Adrenal gland (tissue), 12 donors: Measurements from ENCODE around the gene SPAG6. TPM values are rescaled to one million over a fixed set of nuclear protein-coding genes. Genes with fewer than 3 reads are reported as not detected.

ENCODE experiments used
- DNase-seq, 7 donors: peaks; one replicate each; pipeline ENCODE4 v3.0.0-alpha.2; 2019 to 2020
- H3K27ac ChIP-seq, 5 donors: fragments of 200-600 bp; sonication (generic) in 4 of 5; 1 replicate in 3 of 5; 2 replicates in 2 of 5; pipeline versions ENCODE4 v1.5.1 to v1.8.0; 2016 to 2020; ENCODE audit warnings: mild to moderate bottlenecking in 1 of 5
- H3K27me3 ChIP-seq: fragments of 200-600 bp; 2 replicates; pipeline ENCODE4 v1.8.0; 2021
- H3K36me3 ChIP-seq, 2 donors: fragments of 200-600 bp; replicated peaks in 1 of 2; 1 replicate in 1 of 2; 2 replicates in 1 of 2; pipeline versions ENCODE4 v1.5.1 to v1.8.0; 2018 to 2022
- H3K4me1 ChIP-seq, 2 donors: fragments of 200-600 bp; replicated peaks in 1 of 2; 1 replicate in 1 of 2; 2 replicates in 1 of 2; pipeline versions ENCODE4 v1.5.1 to v1.8.0; 2018 to 2021
- H3K4me3 ChIP-seq, 4 donors: fragments of 200-600 bp; sonication (generic) in 3 of 4; one replicate each; pipeline ENCODE4 v1.5.1; 2016 to 2018
- H3K9me3 ChIP-seq, 3 donors: fragments of 200-600 bp; sonication (generic) in 1 of 3; replicated peaks in 1 of 3; 1 replicate in 2 of 3; 2 replicates in 1 of 3; pipeline versions ENCODE4 v1.5.1 to v1.8.0; 2016 to 2021
- POLR2A ChIP-seq, 2 donors: fragments of 450-650 bp; IDR thresholded peaks; one replicate each; pipeline ENCODE4 v1.6.1; 2017; ENCODE audit warnings: antibody characterized with exemption in 2 of 2, mild to moderate bottlenecking in 2 of 2, moderate library complexity in 1 of 2
- WGBS, 4 donors: extraction: QIAGEN DNeasy Blood & Tissue Kit in 2 of 4; methylation state at CpG; one replicate each; pipeline versions ENCODE4 v1.1.5 to v1.1.7; 2013 to 2017; 5-methylcytosine and 5-hydroxymethylcytosine counted together
- intact Hi-C, 2 donors: fragments of 100-400 bp; cut with DNase I; formaldehyde crosslinking; loops; one replicate each; pipeline versions ENCODE4 v1.14.1 to v1.15.0; 2022 to 2023
- polyA plus RNA-seq, 3 donors: library from polyadenylated mRNA; stranded (reverse); fragments of 200-250 nt in 2 of 3; fragments of 350-450 nt in 1 of 3; fragmentation: Illumina TruSeq in 1 of 3; extraction: RNeasy Lipid Tissue Mini Kit (QIAGEN cat#74804) in 1 of 3; gene quantifications; one replicate each; pipeline ENCODE4 v1.2.3, GENCODE V29; 2013 to 2014
- total RNA-seq, 9 donors: library from RNA; depleted of rRNA in 4 of 9; stranded (reverse); fragments of >200 nt in 4 of 9; fragments of 120-200 nt in 1 of 9; fragmentation: NEBNext Ultra II Directional in 1 of 9; extraction: Animal tissue kit (Norgen Biotek cat#: 25700) in 1 of 9; gene quantifications; one replicate each; pipeline versions ENCODE4 v1.1.0 to v1.2.4, GENCODE V29; 2013 to 2023
- TF ChIP-seq, protein P1 (sequence below), 6 experiments: fragments of 450-650 bp in 4 of 6; fragments of 200-600 bp in 2 of 6; sonication (generic) in 1 of 6; IDR thresholded peaks; 1 replicate in 5 of 6; 2 replicates in 1 of 6; pipeline versions ENCODE4 v1.5.1 to v1.8.0; 2016 to 2021; ENCODE audit warnings: antibody characterized with exemption in 6 of 6, mild to moderate bottlenecking in 2 of 6, moderate library complexity in 1 of 6
- donor health status: healthy with polysubstance abuse.
- donor health status: Bipolar disorder and iron deficiency.
- donor health status: DM: yes; HTN: yes; CAD: no.
- donor health status: DM: no; HTN: no; CAD: no.
- donor health status: DM: no; HTN: no; CAD: no.
- donor health status: DM: yes; HTN: yes; CAD: no.

SPAG6 gene
- total and polyA plus RNA-seq, 12 donors: 0.07 to 0.46 (median 0.11) TPM; not detected in 9

DNA sequence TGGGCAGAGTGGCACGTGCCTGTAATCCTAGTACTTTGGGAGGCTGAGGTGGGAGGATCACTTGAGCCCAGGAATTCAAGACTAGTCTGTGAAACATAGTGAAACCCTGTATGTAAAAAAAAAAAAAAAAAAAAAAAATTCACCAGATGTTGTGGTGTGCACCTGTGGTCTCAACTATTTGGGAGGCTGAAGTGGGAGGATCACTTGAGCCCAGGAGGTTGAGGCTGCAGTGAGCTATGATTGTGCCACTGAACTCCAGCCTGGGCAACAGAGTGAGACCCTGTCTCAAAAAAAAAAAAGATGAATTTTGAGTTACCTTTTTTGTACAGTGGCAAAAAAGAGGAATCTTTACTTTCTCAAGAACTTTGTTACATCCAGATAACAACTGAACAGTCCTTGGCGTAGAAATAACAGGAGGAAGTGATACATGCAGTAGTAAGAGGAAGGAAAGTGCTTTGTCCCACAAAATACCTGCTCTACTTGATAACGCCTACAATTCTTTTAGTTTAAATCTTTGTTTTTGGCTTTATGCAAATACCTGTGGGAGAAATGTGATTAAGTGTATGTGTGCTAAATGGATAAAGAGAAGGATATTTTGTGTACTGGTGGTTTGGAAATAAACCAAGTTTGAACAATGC, 29.3 kb downstream of the SPAG6 start:
- no peaks in the 10 kb centered on the region for H3K36me3 ChIP-seq
- intact Hi-C loops: no loop called here
- TF ChIP-seq, protein P1, sequence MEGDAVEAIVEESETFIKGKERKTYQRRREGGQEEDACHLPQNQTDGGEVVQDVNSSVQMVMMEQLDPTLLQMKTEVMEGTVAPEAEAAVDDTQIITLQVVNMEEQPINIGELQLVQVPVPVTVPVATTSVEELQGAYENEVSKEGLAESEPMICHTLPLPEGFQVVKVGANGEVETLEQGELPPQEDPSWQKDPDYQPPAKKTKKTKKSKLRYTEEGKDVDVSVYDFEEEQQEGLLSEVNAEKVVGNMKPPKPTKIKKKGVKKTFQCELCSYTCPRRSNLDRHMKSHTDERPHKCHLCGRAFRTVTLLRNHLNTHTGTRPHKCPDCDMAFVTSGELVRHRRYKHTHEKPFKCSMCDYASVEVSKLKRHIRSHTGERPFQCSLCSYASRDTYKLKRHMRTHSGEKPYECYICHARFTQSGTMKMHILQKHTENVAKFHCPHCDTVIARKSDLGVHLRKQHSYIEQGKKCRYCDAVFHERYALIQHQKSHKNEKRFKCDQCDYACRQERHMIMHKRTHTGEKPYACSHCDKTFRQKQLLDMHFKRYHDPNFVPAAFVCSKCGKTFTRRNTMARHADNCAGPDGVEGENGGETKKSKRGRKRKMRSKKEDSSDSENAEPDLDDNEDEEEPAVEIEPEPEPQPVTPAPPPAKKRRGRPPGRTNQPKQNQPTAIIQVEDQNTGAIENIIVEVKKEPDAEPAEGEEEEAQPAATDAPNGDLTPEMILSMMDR (IDR thresholded peaks at IDR 0.05): no peak
- no peak for TF ChIP-seq POLR2A (IDR thresholded peaks at IDR 0.05)
- H3K9me3 ChIP-seq: peaks cover 0 to 4% (median 0%) of the 10 kb centered on the region in 3 donors
- no peak overlapping the region for H3K27ac ChIP-seq
- peaks cover under 1% of the 10 kb centered on the region for H3K27me3 ChIP-seq
- no peak overlapping the region for H3K4me3 ChIP-seq
- DNase-seq: no peak
- 67 to 82% (median 79%) methylated on average over 3 of the region's 3 CpGs for WGBS, 4 donors
- no peaks in the 10 kb centered on the region for H3K4me1 ChIP-seq

DNA sequence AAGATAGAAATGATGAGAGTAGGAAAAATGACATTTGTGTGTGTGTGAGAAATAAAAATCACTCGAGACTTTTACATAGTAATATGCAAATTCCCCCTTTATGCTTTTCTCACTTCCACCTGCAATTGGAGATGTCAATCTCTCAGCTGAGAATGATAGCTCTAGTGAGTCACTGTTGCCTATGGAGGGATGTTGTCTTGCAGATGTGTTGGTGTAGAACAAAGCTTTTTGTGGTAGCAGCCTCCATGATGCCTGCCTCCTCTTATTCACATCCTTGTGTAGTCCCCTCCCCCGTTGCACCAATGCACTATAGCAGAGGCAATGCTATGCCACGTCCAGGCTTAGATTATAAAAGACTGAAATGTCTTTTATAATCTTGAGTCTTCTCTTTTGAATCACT, 33.8 kb downstream of the SPAG6 start:
- H3K27ac ChIP-seq: no peak overlapping the region
- no peaks in the 10 kb centered on the region for H3K36me3 ChIP-seq
- peaks cover 3% of the 10 kb centered on the region for H3K27me3 ChIP-seq
- WGBS, 4 donors: 74 to 80% (median 76%) methylated on average over 3 of the region's 3 CpGs
- no peak overlapping the region for H3K4me3 ChIP-seq
- intact Hi-C loops: no loop called here
- DNase-seq: no peak
- TF ChIP-seq, protein P1 (IDR thresholded peaks at IDR 0.05): no peak
- no peak for TF ChIP-seq POLR2A (IDR thresholded peaks at IDR 0.05)
- H3K4me1 ChIP-seq: no peaks in the 10 kb centered on the region
- no peaks in the 10 kb centered on the region for H3K9me3 ChIP-seq

DNA sequence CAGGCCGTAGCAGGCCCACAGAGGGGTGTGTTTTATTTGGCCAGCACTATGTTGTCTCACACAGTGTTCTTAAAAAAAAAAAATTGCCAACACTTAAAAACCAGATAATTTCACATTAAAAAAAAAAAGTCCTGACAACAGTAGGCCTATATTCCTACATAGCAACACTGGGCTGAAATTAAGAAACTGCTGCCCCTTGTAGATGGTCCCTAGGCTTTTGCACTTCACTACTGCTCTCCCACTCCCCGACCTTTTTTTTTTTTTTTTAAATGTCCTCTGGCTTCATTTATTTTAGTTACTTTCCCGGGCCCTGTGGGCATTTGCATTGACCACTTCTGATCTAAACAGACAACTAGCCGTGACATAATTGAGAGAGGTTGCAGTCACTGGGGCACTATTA, 36.0 kb downstream of the SPAG6 start:
- TF ChIP-seq POLR2A (IDR thresholded peaks at IDR 0.05): no peak
- TF ChIP-seq, protein P1 (IDR thresholded peaks at IDR 0.05): no peak
- H3K9me3 ChIP-seq: no peaks in the 10 kb centered on the region
- H3K4me3 ChIP-seq: no peak overlapping the region
- 75 to 82% (median 80%) methylated on average over 4 of the region's 4 CpGs for WGBS, 4 donors
- no peaks in the 10 kb centered on the region for H3K4me1 ChIP-seq
- no peak for DNase-seq
- peaks cover 3% of the 10 kb centered on the region for H3K27me3 ChIP-seq
- H3K27ac ChIP-seq: no peak overlapping the region
- H3K36me3 ChIP-seq: no peaks in the 10 kb centered on the region
- intact Hi-C loops: no loop called here

GRCh38 chr10:22386503-22386902, 41.2 kb downstream of the SPAG6 start:
- DNase-seq: no peak
- H3K27me3 ChIP-seq: no peaks in the 10 kb centered on the region
- intact Hi-C loops: no loop called here

More at GRCh38 chr10:22386503-22386902, 41.2 kb downstream of the SPAG6 start:
- WGBS, 4 donors: 64 to 68% (median 65%) methylated on average over 1 of the region's 1 CpG
- Histone ChIP-seq H3K36me3 (no peaks in the 10 kb centered on the region), H3K9me3 (no peaks in the 10 kb centered on the region), H3K4me1 (no peaks in the 10 kb centered on the region), H3K27ac (no peak overlapping the region), H3K4me3 (no peak overlapping the region)
- TF ChIP-seq, protein P1 (IDR thresholded peaks at IDR 0.05): no peak
- TF ChIP-seq POLR2A (IDR thresholded peaks at IDR 0.05): no peak
